Stimulated activated CD4-positive, alpha-beta T cell treated with anti-CD3 and anti-CD28 coated beads, Interleukin-4, amount 100 ng/mL, for 4 hours (primary cell): ENCODE data around the gene MIPOL1.
"Not testable (repeated sequence)": the region's sequence is repeated elsewhere in the genome, so short reads cannot be mapped to it uniquely, and the experiment has no call there.

Experiments
- DNase-seq, 2 experiments: peaks; one replicate each; pipeline ENCODE4 v3.0.0-alpha.2; 2020

The MIPOL1 gene

GRCh38 chr14:37295262-37295661, 97.5 kb downstream of the MIPOL1 start:
- DNase-seq: not testable (repeated sequence)

- DNase-seq: no peak
These were observed 113.5 kb downstream of the MIPOL1 start for GRCh38 chr14:37311252-37311651.

- no peak for DNase-seq
These were observed 121.2 kb downstream of the MIPOL1 start for GRCh38 chr14:37318938-37319337.

GRCh38 chr14:37320106-37320505, 122.4 kb downstream of the MIPOL1 start:
- DNase-seq: no peak

GRCh38 chr14:37325332-37325731, 127.6 kb downstream of the MIPOL1 start:
- no peak for DNase-seq

GRCh38 chr14:37326434-37326833, 128.7 kb downstream of the MIPOL1 start:
- no peak for DNase-seq

GRCh38 chr14:37327933-37328332, 130.2 kb downstream of the MIPOL1 start:
- DNase-seq: not testable (repeated sequence)

GRCh38 chr14:37328673-37329072, 130.9 kb downstream of the MIPOL1 start:
- no peak for DNase-seq

GRCh38 chr14:37329189-37330001, 131.7 kb downstream of the MIPOL1 start:
- DNase-seq: no peak

GRCh38 chr14:37330910-37331309, 133.2 kb downstream of the MIPOL1 start:
- DNase-seq: no peak

- DNase-seq: no peak
These were observed 142.6 kb downstream of the MIPOL1 start for GRCh38 chr14:37340353-37340752.

- DNase-seq: no peak
These were observed 145.8 kb downstream of the MIPOL1 start for GRCh38 chr14:37343307-37344094.

- no peak for DNase-seq
These were observed 165.9 kb downstream of the MIPOL1 start for GRCh38 chr14:37363661-37364060.

- no peak for DNase-seq
These were observed 171.7 kb downstream of the MIPOL1 start for GRCh38 chr14:37369425-37369824.

GRCh38 chr14:37375566-37375965, 177.8 kb downstream of the MIPOL1 start:
- no peak for DNase-seq

GRCh38 chr14:37376944-37377609, 179.3 kb downstream of the MIPOL1 start:
- DNase-seq: no peak

- DNase-seq: no peak
These were observed 187.3 kb downstream of the MIPOL1 start for GRCh38 chr14:37384870-37385596.

GRCh38 chr14:37397157-37397940, 199.6 kb downstream of the MIPOL1 start:
- not testable (repeated sequence) for DNase-seq

GRCh38 chr14:37397941-37398215, 200.1 kb downstream of the MIPOL1 start:
- DNase-seq: no peak

GRCh38 chr14:37399517-37399916, 201.8 kb downstream of the MIPOL1 start:
- DNase-seq: no peak

GRCh38 chr14:37401093-37401492, 203.4 kb downstream of the MIPOL1 start:
- DNase-seq: no peak

- no peak for DNase-seq
These were observed 205.9 kb downstream of the MIPOL1 start for GRCh38 chr14:37403626-37404025.
